KMS-11 (cell line): ENCODE results near the gene BEST1.

Experiments used
- H2AFZ ChIP-seq: fragments of 200-600 bp; sonication (generic); 2 replicates; pipeline ENCODE4 v1.6.1; 2016; ENCODE audit warnings: antibody characterized with exemption, mixed run types, low read depth
- H3K27ac ChIP-seq: fragments of 200-600 bp; sonication (generic); 2 replicates; pipeline ENCODE4 v1.6.1; 2016; ENCODE audit warnings: mild to moderate bottlenecking, mixed run types
- H3K27me3 ChIP-seq: fragments of 200-600 bp; sonication (generic); 2 replicates; pipeline ENCODE4 v1.6.1; 2017; ENCODE audit warnings: mild to moderate bottlenecking, low read depth, mixed run types, moderate library complexity; ENCODE audit not compliant: insufficient read depth
- H3K36me3 ChIP-seq: fragments of 200-600 bp; sonication (generic); 2 replicates; pipeline ENCODE4 v1.6.1; 2017; ENCODE audit warnings: mild to moderate bottlenecking, mixed run types; ENCODE audit not compliant: insufficient read depth
- H3K4me1 ChIP-seq: fragments of 200-600 bp; sonication (generic); 2 replicates; pipeline ENCODE4 v1.6.1; 2016; ENCODE audit warnings: mild to moderate bottlenecking, low read depth, mixed run types; ENCODE audit not compliant: poor library complexity, severe bottlenecking
- H3K4me2 ChIP-seq: fragments of 200-600 bp; sonication (generic); 2 replicates; pipeline ENCODE4 v1.7.0; 2016; ENCODE audit warnings: mild to moderate bottlenecking, mixed run types
- H3K4me3 ChIP-seq: fragments of 200-600 bp; sonication (generic); IDR thresholded peaks from 2 replicates; pipeline ENCODE4 v1.6.1; 2017; ENCODE audit warnings: low read depth, low read length, mixed read lengths; ENCODE audit not compliant: insufficient read depth
- H3K79me2 ChIP-seq: fragments of 200-600 bp; sonication (generic); 2 replicates; pipeline ENCODE4 v1.6.1; 2016; ENCODE audit warnings: low read depth, mixed run types; ENCODE audit not compliant: insufficient read depth
- H3K9ac ChIP-seq: fragments of 200-600 bp; sonication (generic); 2 replicates; pipeline ENCODE4 v1.6.1; 2016; ENCODE audit warnings: mild to moderate bottlenecking, mixed run types
- H4K20me1 ChIP-seq: fragments of 200-600 bp; sonication (generic); 2 replicates; pipeline ENCODE4 v1.6.1; 2016; ENCODE audit warnings: mild to moderate bottlenecking, mixed run types; ENCODE audit not compliant: insufficient read depth
- TF ChIP-seq, protein P1 (sequence below): fragments of 200-600 bp; sonication (generic); conservative IDR thresholded peaks from 2 replicates; pipeline ENCODE4 v1.6.1; 2017; ENCODE audit warnings: low read depth, mild to moderate bottlenecking, antibody characterized with exemption, low read length, moderate library complexity, mixed read lengths

Gene BEST1

GRCh38 chr11:61954106-61954850 is 4.1 kb downstream of the BEST1 start:
- Histone ChIP-seq H3K4me2 (no peak overlapping the region), H3K9ac (no peak overlapping the region), H3K79me2 (no peaks in the 10 kb centered on the region), H3K4me3 (no peak overlapping the region), H3K4me1 (peaks cover 17% of the 10 kb centered on the region), H3K27ac (no peak overlapping the region), H3K27me3 (no peaks in the 10 kb centered on the region), H4K20me1 (no peaks in the 10 kb centered on the region), H2AFZ (no peak overlapping the region), H3K36me3 (no peaks in the 10 kb centered on the region)
- TF ChIP-seq, protein P1, sequence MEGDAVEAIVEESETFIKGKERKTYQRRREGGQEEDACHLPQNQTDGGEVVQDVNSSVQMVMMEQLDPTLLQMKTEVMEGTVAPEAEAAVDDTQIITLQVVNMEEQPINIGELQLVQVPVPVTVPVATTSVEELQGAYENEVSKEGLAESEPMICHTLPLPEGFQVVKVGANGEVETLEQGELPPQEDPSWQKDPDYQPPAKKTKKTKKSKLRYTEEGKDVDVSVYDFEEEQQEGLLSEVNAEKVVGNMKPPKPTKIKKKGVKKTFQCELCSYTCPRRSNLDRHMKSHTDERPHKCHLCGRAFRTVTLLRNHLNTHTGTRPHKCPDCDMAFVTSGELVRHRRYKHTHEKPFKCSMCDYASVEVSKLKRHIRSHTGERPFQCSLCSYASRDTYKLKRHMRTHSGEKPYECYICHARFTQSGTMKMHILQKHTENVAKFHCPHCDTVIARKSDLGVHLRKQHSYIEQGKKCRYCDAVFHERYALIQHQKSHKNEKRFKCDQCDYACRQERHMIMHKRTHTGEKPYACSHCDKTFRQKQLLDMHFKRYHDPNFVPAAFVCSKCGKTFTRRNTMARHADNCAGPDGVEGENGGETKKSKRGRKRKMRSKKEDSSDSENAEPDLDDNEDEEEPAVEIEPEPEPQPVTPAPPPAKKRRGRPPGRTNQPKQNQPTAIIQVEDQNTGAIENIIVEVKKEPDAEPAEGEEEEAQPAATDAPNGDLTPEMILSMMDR = no peak

- Histone ChIP-seq H2AFZ (no peak overlapping the region), H3K4me1 (peaks cover 10% of the 10 kb centered on the region), H3K4me3 (no peak overlapping the region), H3K79me2 (no peaks in the 10 kb centered on the region), H4K20me1 (no peaks in the 10 kb centered on the region), H3K27ac (no peak overlapping the region), H3K36me3 (no peaks in the 10 kb centered on the region), H3K4me2 (no peak overlapping the region), H3K9ac (no peak overlapping the region), H3K27me3 (no peaks in the 10 kb centered on the region)
- TF ChIP-seq, protein P1 = no peak
Observed at GRCh38 chr11:61954851-61955421, 4.8 kb downstream of the BEST1 start.

DNA sequence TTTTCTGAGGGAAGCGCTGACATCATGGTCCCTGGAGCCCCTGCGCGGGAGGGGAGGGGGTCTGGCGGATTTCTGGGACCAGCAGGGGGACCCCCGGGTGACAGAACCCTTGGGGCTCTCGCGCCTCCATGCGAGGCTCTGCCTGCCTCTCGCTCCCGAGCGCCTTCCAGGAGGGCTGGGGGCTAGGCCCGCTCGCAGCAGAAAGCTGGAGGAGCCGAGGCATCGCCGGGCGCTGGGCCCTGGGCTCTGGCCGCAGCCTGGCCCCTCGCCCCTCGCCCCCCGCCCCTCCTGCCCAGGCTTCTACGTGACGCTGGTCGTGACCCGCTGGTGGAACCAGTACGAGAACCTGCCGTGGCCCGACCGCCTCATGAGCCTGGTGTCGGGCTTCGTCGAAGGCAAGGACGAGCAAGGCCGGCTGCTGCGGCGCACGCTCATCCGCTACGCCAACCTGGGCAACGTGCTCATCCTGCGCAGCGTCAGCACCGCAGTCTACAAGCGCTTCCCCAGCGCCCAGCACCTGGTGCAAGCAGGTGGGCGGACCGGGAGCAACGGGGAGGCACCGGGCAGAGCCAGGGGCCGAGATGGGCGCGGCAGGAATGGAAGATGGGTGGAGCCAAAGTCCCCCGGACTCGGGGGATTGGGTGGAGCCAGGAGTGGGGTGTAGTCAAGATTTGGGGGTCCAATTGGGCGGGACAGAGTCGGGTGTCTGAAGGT is 5.4 kb downstream of the BEST1 start:
- Histone ChIP-seq H3K4me1 (peaks cover 4% of the 10 kb centered on the region), H3K27ac (no peak overlapping the region), H3K27me3 (no peaks in the 10 kb centered on the region), H3K9ac (no peak overlapping the region), H3K4me2 (no peak overlapping the region), H3K36me3 (no peaks in the 10 kb centered on the region), H4K20me1 (no peaks in the 10 kb centered on the region), H3K4me3 (no peak overlapping the region), H3K79me2 (no peaks in the 10 kb centered on the region), H2AFZ (no peak overlapping the region)
- TF ChIP-seq, protein P1 = no peak

DNA sequence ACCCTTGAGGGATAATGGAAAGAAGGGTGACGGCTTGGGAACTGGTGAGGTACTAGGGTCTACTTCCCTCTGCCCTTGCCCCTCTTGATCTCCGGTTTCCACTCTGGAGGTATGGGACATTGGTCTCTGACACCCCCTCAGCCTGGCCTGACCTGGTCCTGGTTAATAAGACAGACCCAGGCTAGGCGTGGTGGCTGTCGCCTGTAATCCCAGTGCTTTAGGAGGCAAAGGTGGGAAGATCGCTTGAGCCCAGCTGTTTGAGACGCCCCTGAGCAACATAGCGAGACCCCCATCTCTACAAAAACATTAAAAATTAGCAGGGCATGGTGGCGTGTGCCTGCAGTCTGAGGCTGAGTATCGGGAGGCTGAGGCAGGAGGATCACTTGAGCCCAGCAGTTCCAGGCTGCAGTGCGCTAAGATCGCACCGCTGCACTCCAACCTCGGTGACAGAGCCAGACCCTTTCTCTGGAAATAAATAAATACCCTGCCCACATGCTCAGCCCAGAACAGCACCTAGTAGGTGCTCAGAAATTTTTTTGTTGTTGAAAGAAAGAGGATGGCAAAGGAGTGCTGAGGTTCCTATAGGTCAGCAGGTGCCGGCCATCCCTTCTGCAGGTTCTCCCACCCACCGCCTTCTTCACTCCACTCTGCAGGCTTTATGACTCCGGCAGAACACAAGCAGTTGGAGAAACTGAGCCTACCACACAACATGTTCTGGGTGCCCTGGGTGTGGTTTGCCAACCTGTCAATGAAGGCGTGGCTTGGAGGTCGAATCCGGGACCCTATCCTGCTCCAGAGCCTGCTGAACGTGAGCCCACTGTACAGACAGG is 6.3 kb downstream of the BEST1 start:
- no peaks in the 10 kb centered on the region for H3K4me1 ChIP-seq
- H3K36me3 ChIP-seq = no peaks in the 10 kb centered on the region
- no peak overlapping the region for H2AFZ ChIP-seq
- TF ChIP-seq, protein P1 = no peak
- no peak overlapping the region for H3K27ac ChIP-seq
- H3K79me2 ChIP-seq = no peaks in the 10 kb centered on the region
- no peaks in the 10 kb centered on the region for H3K27me3 ChIP-seq
- H4K20me1 ChIP-seq = no peaks in the 10 kb centered on the region
- no peak overlapping the region for H3K4me2 ChIP-seq
- no peak overlapping the region for H3K9ac ChIP-seq
- no peak overlapping the region for H3K4me3 ChIP-seq
